GM23248 (cell line): ENCODE measurements around the gene PRR5L.

Experiments
- EZH2 ChIP-seq: fragments of 200-600 bp; sonication (generic); IDR thresholded peaks from 2 replicates; pipeline ENCODE4 v1.6.1; 2018; ENCODE audit warnings: antibody characterized with exemption, mild to moderate bottlenecking; ENCODE audit not compliant: insufficient read depth, poor library complexity, severe bottlenecking
- EZH2phosphoT487 ChIP-seq: fragments of 200-600 bp; sonication (generic); IDR thresholded peaks from 2 replicates; pipeline ENCODE4 v1.6.1; 2018; ENCODE audit warnings: antibody characterized with exemption, moderate library complexity, mild to moderate bottlenecking, low read depth; ENCODE audit not compliant: insufficient read depth

- TF ChIP-seq EZH2, result no peak
- TF ChIP-seq EZH2phosphoT487, result no peak
These were observed 50.7 kb downstream of the PRR5L start for GRCh38 chr11:36346562-36347383.
